K562 (cell line): Measurements from ENCODE around the gene PCYT1A. TPM values are rescaled to one million over a fixed set of nuclear protein-coding genes. Genes with fewer than 3 reads are reported as not detected.

Experiments used
- FOXA3 ChIP-seq, 2 experiments: fragments of 450-650 bp in 1 of 2; sonication (generic) in 1 of 2; formaldehyde crosslinking; IDR thresholded peaks in 1 of 2; conservative IDR thresholded peaks in 1 of 2; 2 replicates each; pipeline versions ENCODE4 v1.4.0 to v1.8.0; 2020 to 2022; ENCODE audit warnings: mild to moderate bottlenecking in 2 of 2, missing genetic modification reagents in 1 of 2
- FOXP4 ChIP-seq: sonication (generic); formaldehyde crosslinking; IDR thresholded peaks from 2 replicates; pipeline ENCODE4 v1.8.0; 2022; ENCODE audit warnings: mild to moderate bottlenecking, missing genetic modification reagents, borderline replicate concordance
- FUS ChIP-seq: fragments of 200-400 bp; formaldehyde crosslinking; optimal IDR thresholded peaks from 2 replicates; pipeline ENCODE3; 2017; ENCODE audit warnings: low read depth, low read length
- HDAC6 ChIP-seq: IDR thresholded peaks from 2 replicates; pipeline ENCODE4 v1.6.1; 2012; ENCODE audit warnings: low read depth, mild to moderate bottlenecking, control low read depth, inconsistent platforms, low read length, moderate library complexity
- HOXB6 ChIP-seq: fragments of 250-450 bp; sonication (Bioruptor Pico); IDR thresholded peaks from 2 replicates; pipeline ENCODE4 v1.5.1; 2022; ENCODE audit warnings: mild to moderate bottlenecking, borderline replicate concordance
- NR1H2 ChIP-seq: sonication (generic); formaldehyde crosslinking; IDR thresholded peaks from 2 replicates; pipeline ENCODE4 v1.4.0; 2020; ENCODE audit warnings: mild to moderate bottlenecking, missing genetic modification reagents
- POLR2AphosphoS5 ChIP-seq: IDR thresholded peaks from 2 replicates; pipeline ENCODE4 v1.6.1; 2011; ENCODE audit warnings: mild to moderate bottlenecking, low read depth, low read length, moderate library complexity; ENCODE audit not compliant: control insufficient read depth, insufficient read depth
- POLR2B ChIP-seq: fragments of 450-650 bp; IDR thresholded peaks from 2 replicates; pipeline ENCODE4 v1.6.1; 2018; ENCODE audit warnings: low read depth; ENCODE audit not compliant: partially characterized antibody
- ZBTB17 ChIP-seq: fragments of 450-650 bp; formaldehyde crosslinking; IDR thresholded peaks from 2 replicates; pipeline ENCODE4 v1.4.0; 2020; ENCODE audit warnings: mild to moderate bottlenecking
- polyA plus RNA-seq, 8 experiments: library from polyadenylated mRNA; depleted of rRNA in 4 of 8; stranded (reverse) in 5 of 8; unstranded in 3 of 8; fragments of >200 nt; fragmentation: Nextera tagmentation in 2 of 8; fragmentation: Illumina TruSeq in 1 of 8; extraction: Ambion mirVana in 2 of 8; extraction: Trizol in 1 of 8; gene quantifications; 2 replicates each; pipeline versions ENCODE4 v1.2.1 to v1.2.3, GENCODE V29; 2011 to 2014; ENCODE audit warnings: inconsistent platforms in 1 of 8, missing spikeins in 1 of 8
- total RNA-seq, 7 experiments: library from RNA; depleted of rRNA in 6 of 7; stranded (reverse); fragments of >200 nt in 6 of 7; fragmentation: Illumina TruSeq in 2 of 7; extraction: Trizol in 2 of 7; gene quantifications; 2 replicates each; pipeline versions ENCODE4 v1.2.1 to v1.2.3, GENCODE V29; 2011 to 2021; ENCODE audit warnings: low replicate concordance in 1 of 7
- TF ChIP-seq, protein P1 (sequence below), 2 experiments: fragments of 450-650 bp in 1 of 2; sonication (generic) in 1 of 2; formaldehyde crosslinking in 1 of 2; IDR thresholded peaks; 2 replicates each; pipeline versions ENCODE4 v1.7.1 to v1.9.0; 2016 to 2022; ENCODE audit warnings: inconsistent platforms in 1 of 2, mild to moderate bottlenecking in 1 of 2, missing genetic modification reagents in 1 of 2
- TF ChIP-seq, protein P2 (sequence below): sonication (generic); formaldehyde crosslinking; IDR thresholded peaks from 2 replicates; pipeline ENCODE4 v1.8.0; 2022; ENCODE audit warnings: mild to moderate bottlenecking, missing genetic modification reagents
- TF ChIP-seq, protein P3 (sequence below): IDR thresholded peaks from 3 replicates; pipeline ENCODE4 v1.6.1; 2011; ENCODE audit warnings: borderline replicate concordance, mild to moderate bottlenecking, moderate library complexity; ENCODE audit not compliant: insufficient read length; ENCODE audit errors: extremely low read depth

The PCYT1A gene
- total and polyA plus RNA-seq, 9 of the 15 experiments (the other 6 are each of a cell fraction or from before 2014, with no cell fraction given) = 13.4 to 62.8 (median 49.4) TPM

- TF ChIP-seq, protein P1, sequence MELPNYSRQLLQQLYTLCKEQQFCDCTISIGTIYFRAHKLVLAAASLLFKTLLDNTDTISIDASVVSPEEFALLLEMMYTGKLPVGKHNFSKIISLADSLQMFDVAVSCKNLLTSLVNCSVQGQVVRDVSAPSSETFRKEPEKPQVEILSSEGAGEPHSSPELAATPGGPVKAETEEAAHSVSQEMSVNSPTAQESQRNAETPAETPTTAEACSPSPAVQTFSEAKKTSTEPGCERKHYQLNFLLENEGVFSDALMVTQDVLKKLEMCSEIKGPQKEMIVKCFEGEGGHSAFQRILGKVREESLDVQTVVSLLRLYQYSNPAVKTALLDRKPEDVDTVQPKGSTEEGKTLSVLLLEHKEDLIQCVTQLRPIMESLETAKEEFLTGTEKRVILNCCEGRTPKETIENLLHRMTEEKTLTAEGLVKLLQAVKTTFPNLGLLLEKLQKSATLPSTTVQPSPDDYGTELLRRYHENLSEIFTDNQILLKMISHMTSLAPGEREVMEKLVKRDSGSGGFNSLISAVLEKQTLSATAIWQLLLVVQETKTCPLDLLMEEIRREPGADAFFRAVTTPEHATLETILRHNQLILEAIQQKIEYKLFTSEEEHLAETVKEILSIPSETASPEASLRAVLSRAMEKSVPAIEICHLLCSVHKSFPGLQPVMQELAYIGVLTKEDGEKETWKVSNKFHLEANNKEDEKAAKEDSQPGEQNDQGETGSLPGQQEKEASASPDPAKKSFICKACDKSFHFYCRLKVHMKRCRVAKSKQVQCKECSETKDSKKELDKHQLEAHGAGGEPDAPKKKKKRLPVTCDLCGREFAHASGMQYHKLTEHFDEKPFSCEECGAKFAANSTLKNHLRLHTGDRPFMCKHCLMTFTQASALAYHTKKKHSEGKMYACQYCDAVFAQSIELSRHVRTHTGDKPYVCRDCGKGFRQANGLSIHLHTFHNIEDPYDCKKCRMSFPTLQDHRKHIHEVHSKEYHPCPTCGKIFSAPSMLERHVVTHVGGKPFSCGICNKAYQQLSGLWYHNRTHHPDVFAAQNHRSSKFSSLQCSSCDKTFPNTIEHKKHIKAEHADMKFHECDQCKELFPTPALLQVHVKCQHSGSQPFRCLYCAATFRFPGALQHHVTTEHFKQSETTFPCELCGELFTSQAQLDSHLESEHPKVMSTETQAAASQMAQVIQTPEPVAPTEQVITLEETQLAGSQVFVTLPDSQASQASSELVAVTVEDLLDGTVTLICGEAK (IDR thresholded peaks at IDR 0.05) = no peak
- TF ChIP-seq, protein P1 (CRISPR knock-in tag; IDR thresholded peaks at IDR 0.05) = no peak
- TF ChIP-seq FOXP4 (no peak), ZBTB17 (CRISPR knock-in tag) (no peak), NR1H2 (no peak), HDAC6 (no peak), FUS (no peak), POLR2AphosphoS5 (no peak), HOXB6 (no peak), FOXA3 (CRISPR knock-in tag; conservative IDR thresholded peaks at IDR 0.05 in 1 of 2, IDR thresholded peaks at IDR 0.05 in 1 of 2) (no peak), POLR2B (peak; percentile 32)
- TF ChIP-seq, protein P2, sequence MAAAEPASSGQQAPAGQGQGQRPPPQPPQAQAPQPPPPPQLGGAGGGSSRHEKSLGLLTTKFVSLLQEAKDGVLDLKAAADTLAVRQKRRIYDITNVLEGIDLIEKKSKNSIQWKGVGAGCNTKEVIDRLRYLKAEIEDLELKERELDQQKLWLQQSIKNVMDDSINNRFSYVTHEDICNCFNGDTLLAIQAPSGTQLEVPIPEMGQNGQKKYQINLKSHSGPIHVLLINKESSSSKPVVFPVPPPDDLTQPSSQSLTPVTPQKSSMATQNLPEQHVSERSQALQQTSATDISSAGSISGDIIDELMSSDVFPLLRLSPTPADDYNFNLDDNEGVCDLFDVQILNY (CRISPR knock-in tag) = no peak
- TF ChIP-seq, protein P3, sequence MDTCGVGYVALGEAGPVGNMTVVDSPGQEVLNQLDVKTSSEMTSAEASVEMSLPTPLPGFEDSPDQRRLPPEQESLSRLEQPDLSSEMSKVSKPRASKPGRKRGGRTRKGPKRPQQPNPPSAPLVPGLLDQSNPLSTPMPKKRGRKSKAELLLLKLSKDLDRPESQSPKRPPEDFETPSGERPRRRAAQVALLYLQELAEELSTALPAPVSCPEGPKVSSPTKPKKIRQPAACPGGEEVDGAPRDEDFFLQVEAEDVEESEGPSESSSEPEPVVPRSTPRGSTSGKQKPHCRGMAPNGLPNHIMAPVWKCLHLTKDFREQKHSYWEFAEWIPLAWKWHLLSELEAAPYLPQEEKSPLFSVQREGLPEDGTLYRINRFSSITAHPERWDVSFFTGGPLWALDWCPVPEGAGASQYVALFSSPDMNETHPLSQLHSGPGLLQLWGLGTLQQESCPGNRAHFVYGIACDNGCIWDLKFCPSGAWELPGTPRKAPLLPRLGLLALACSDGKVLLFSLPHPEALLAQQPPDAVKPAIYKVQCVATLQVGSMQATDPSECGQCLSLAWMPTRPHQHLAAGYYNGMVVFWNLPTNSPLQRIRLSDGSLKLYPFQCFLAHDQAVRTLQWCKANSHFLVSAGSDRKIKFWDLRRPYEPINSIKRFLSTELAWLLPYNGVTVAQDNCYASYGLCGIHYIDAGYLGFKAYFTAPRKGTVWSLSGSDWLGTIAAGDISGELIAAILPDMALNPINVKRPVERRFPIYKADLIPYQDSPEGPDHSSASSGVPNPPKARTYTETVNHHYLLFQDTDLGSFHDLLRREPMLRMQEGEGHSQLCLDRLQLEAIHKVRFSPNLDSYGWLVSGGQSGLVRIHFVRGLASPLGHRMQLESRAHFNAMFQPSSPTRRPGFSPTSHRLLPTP = no peak
Measured at GRCh38 chr3:196314597-196314996, 27.1 kb upstream of the PCYT1A start (continued).
